GM12874 (cell line): ENCODE results near the gene IFNAR2.

Source experiments
- TF ChIP-seq, protein P1 (sequence below): IDR thresholded peaks from 2 replicates; pipeline ENCODE4 v1.5.1; 2011; ENCODE audit warnings: low read depth, mild to moderate bottlenecking, control low read depth, low read length, moderate library complexity; ENCODE audit not compliant: insufficient read depth

The IFNAR2 gene

DNA sequence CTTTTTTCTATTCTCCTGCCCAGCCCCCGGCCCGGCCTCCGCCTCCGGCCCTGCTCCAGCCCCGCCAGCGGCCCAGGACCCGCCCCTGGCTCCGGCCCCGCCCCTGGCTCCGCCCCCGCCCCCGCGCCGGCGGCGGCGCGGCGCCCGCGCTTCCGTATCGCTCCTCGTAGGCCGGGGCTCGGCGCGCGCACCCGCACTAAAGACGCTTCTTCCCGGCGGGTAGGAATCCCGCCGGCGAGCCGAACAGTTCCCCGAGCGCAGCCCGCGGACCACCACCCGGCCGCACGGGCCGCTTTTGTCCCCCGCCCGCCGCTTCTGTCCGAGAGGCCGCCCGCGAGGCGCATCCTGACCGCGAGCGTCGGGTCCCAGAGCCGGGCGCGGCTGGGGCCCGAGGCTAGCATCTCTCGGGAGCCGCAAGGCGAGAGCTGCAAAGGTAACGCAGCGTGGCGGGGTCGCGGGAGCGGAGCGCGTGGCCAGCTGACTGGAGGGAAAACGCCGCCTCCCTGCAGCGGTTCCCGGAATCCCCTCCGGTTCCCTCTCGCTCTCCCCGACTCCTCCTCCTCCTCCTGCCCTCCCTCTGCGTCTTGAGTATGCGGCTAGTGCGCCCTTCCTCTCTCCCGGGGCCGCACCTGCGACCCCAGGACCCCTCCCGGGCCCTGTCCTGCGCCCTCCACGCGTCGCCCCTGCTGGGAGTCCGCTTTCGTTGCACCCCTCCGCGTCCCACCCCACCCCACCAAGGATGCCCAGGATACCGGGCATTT, at the start of gene IFNAR2:
IFNAR2 (plus strand) TSS at position 155 of the 761 bp plus-strand sequence. CDS start 11,985 bp downstream, outside the sequence.
- TF ChIP-seq, protein P1, sequence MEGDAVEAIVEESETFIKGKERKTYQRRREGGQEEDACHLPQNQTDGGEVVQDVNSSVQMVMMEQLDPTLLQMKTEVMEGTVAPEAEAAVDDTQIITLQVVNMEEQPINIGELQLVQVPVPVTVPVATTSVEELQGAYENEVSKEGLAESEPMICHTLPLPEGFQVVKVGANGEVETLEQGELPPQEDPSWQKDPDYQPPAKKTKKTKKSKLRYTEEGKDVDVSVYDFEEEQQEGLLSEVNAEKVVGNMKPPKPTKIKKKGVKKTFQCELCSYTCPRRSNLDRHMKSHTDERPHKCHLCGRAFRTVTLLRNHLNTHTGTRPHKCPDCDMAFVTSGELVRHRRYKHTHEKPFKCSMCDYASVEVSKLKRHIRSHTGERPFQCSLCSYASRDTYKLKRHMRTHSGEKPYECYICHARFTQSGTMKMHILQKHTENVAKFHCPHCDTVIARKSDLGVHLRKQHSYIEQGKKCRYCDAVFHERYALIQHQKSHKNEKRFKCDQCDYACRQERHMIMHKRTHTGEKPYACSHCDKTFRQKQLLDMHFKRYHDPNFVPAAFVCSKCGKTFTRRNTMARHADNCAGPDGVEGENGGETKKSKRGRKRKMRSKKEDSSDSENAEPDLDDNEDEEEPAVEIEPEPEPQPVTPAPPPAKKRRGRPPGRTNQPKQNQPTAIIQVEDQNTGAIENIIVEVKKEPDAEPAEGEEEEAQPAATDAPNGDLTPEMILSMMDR: no peak

GRCh38 chr21:33185852-33186251, 43.9 kb upstream of the IFNAR2 start:
- TF ChIP-seq, protein P1: no peak

GRCh38 chr21:33187276-33187675, 42.5 kb upstream of the IFNAR2 start:
- TF ChIP-seq, protein P1: no peak

DNA sequence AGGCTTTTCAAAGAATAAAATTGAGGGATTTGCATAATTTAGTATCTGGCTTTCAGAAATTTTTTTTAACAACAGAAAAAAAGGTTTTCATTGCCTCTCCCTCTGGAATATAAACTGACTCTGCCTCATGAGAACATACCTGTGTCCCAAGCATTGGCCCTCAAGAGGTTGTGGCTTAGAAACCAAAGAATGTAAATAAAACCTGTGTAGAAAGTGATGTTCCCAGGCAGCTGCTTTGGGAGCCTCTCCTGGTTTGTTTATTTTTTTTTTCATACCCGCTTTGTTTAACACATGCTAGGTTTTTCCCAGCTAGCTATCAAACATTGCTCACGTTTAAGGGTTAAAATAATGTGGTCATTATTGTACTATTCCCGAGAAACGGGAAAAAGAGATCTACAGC, 40.5 kb upstream of the IFNAR2 start:
- TF ChIP-seq, protein P1: no peak

DNA sequence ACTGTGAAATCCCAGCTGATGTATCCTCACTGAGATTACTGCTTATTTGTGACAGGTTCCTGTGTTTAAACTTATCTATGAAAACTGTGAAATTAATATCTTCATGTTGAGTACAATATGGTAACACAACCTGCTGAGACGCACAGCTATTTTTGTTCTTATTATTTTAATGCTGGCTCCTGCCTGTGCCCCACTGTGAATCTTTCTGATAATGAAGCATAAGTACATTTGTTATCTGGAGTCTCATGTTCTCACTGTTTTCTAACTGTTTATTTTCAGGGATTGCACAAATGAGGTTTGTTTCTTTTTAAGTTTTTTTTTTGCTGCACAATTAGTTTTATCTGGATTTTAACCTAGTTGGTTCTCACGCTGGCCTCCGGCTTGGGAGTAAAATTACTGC, 39.9 kb upstream of the IFNAR2 start:
- TF ChIP-seq, protein P1: no peak

DNA sequence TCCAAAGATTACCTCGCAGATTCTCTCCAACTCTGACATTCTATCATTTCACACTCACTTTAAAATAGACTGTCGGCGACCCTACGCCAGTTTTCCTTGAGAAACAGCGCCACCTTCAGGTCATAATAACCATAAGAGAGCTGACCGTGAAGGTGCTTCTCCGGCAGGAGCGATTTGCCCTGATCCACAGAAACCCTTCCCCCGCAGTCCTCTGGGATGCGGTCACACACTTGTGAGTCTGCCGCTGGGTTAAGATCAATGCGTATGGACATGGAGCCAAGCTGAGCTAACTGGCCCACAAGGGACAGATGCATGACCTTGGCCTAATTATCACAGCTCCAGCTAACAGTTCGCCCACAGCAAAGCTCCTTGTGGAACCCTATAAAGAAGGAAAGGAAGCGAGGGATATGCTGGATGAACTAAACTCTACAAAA, 32.8 kb upstream of the IFNAR2 start:
- TF ChIP-seq, protein P1: peak; percentile 60

DNA sequence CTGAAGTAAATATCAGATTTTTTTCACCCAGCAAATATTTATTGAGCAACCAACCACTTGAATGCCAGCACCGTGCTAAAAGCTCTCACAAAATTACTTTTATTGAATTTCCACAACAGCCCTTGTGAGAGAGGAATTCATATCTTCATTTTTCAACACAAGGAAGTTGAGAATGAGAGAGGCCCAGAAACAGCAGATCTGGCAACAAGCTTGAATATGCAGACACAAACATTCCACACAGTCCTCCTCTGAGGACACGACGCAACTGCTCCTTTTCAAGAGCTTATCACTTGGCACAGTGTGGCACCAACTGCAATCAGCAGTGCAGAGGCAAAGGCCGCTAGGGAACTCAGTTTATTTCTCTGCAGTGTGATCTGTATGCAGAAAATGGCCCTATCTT, 32.2 kb upstream of the IFNAR2 start:
- TF ChIP-seq, protein P1: no peak
